GM12864 (cell line): ENCODE measurements around the gene AFF3.

ENCODE experiments used
- DNase-seq: peaks from one replicate; pipeline ENCODE4 v3.0.0-alpha.2; 2011; ENCODE audit warnings: low read depth
- H3K4me3 ChIP-seq: 2 replicates; pipeline ENCODE4 v1.5.1; 2011; ENCODE audit warnings: mild to moderate bottlenecking, low read depth, low read length, control low read depth
- CTCF ChIP-seq: IDR thresholded peaks from 2 replicates; pipeline ENCODE4 v1.5.1; 2011; ENCODE audit warnings: low read depth, mild to moderate bottlenecking, moderate library complexity, low read length, control low read depth, inconsistent platforms; ENCODE audit errors: missing control alignments

AFF3 gene

GRCh38 chr2:100182494-100183361 lies 40.3 kb upstream of the AFF3 start:
- no peak for TF ChIP-seq CTCF
- no peak overlapping the region for H3K4me3 ChIP-seq
- DNase-seq, result no peak

DNA sequence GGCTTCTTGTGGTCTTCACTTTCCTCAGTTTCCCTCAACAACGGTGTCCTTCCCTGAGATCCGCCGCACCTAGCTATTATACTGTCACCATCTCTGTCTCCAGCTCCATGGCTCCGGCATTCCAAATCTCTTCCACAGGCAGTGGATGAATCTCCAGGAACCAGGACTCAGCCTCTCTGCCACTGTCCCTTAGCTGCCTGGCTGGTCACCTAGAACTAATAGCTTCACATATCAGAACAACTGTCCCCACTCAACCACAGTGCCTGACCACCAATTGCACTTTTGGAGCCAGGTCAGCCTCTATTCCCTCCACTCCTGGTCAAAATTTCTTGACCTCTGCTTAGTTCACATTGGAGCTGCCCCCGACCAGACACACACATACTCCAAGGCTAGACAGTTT lies 38.1 kb upstream of the AFF3 start:
- no peak overlapping the region for H3K4me3 ChIP-seq
- TF ChIP-seq CTCF, result no peak
- no peak for DNase-seq

DNA sequence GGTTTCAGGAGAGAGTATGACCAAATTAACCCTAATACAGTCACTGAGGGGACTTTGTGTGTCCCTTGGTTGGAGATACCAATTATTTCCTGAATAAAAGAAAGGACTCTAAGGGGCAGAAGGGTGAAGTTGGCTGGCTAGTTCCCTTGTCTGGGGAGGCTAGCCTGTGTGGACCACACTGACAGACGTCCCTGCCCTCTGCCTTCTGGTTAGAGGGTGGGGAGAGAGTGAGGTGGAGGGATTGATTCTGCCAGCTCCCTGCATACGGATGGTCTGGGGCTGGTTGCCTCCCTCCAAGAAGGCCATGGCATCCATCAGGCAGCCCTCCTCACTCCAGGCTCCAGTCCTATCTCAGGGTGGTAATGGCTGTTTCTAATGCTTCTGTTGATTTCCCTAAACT lies 37.4 kb upstream of the AFF3 start:
- TF ChIP-seq CTCF, result no peak
- DNase-seq, result no peak
- no peak overlapping the region for H3K4me3 ChIP-seq

- no peak for DNase-seq
- no peak for TF ChIP-seq CTCF
Measured at GRCh38 chr2:100178864-100179263, 36.5 kb upstream of the AFF3 start.

GRCh38 chr2:100178085-100178788 lies 35.8 kb upstream of the AFF3 start:
- DNase-seq, result peak; percentile 8
- no peak overlapping the region for H3K4me3 ChIP-seq
- TF ChIP-seq CTCF, result peak; percentile 58

More at GRCh38 chr2:100178864-100179263, 36.5 kb upstream of the AFF3 start:
- no peak overlapping the region for H3K4me3 ChIP-seq

- no peak overlapping the region for H3K4me3 ChIP-seq
- no peak for TF ChIP-seq CTCF
- DNase-seq, result no peak
Measured at GRCh38 chr2:100176925-100177324, 34.5 kb upstream of the AFF3 start.
